SK-N-SH (cell line): ENCODE measurements around the gene ALOX15. TPM values are rescaled to one million over a fixed set of nuclear protein-coding genes. Genes with fewer than 3 reads are reported as not detected.

Experiments
- CTCF ChIA-PET: fragments of 300-600, 350-600 bp; formaldehyde crosslinking; extraction: SDS; loops from one replicate; lab custom pipeline; 2021; lab: Yijun Ruan, JAX
- POLR2A ChIA-PET: fragments of 350-600 bp; sonication (Branson Sonifier 250); formaldehyde crosslinking; extraction: SDS; loops from one replicate; lab custom pipeline; 2020; ENCODE audit warnings: antibody characterized with exemption, inconsistent platforms; lab: Yijun Ruan, JAX
- DNase-seq: peaks from one replicate; pipeline ENCODE4 v3.0.0; 2012
- H2AFZ ChIP-seq: fragments of 200-600 bp; sonication (generic); 2 replicates; pipeline ENCODE4 v1.8.1; 2016; ENCODE audit warnings: antibody characterized with exemption, mild to moderate bottlenecking, low read depth
- H3F3A ChIP-seq: fragments of 200-600 bp; sonication (generic); replicated peaks from 2 replicates; pipeline ENCODE3; 2016; ENCODE audit warnings: antibody characterized with exemption, mild to moderate bottlenecking; ENCODE audit not compliant: insufficient read depth
- H3K27ac ChIP-seq, 2 experiments: fragments of 200-500 bp in 1 of 2; fragments of 200-600 bp in 1 of 2; sonication (Bioruptor generic) in 1 of 2; sonication (generic), shearing (Covaris generic) in 1 of 2; 2 replicates each; pipeline versions ENCODE4 v1.5.1 to v1.6.1; 2014 to 2016; ENCODE audit warnings: low read depth in 2 of 2, inconsistent platforms in 1 of 2, low read length in 1 of 2, mild to moderate bottlenecking in 1 of 2, mixed read lengths in 1 of 2
- H3K27me3 ChIP-seq: fragments of 200-600 bp; sonication (generic), shearing (Covaris generic); 2 replicates; pipeline ENCODE4 v1.6.1; 2016; ENCODE audit warnings: mixed run types; ENCODE audit not compliant: insufficient read depth
- H3K36me3 ChIP-seq, 2 experiments: fragments of 200-500 bp in 1 of 2; fragments of 200-600 bp in 1 of 2; sonication (Bioruptor generic) in 1 of 2; sonication (generic) in 1 of 2; replicated peaks in 1 of 2; 2 replicates each; pipeline versions ENCODE3 to v1.5.1; 2014 to 2016; ENCODE audit warnings: low read length in 1 of 2, mild to moderate bottlenecking in 1 of 2; ENCODE audit not compliant: insufficient read depth in 2 of 2, control insufficient read depth in 1 of 2
- H3K4me1 ChIP-seq, 2 experiments: fragments of 200-500 bp in 1 of 2; fragments of 200-600 bp in 1 of 2; sonication (Bioruptor generic) in 1 of 2; sonication (generic), shearing (Covaris generic) in 1 of 2; 2 replicates each; pipeline versions ENCODE4 v1.5.1 to v1.6.1; 2014 to 2016; ENCODE audit warnings: low read depth in 1 of 2, low read length in 1 of 2, mixed run types in 1 of 2; ENCODE audit not compliant: insufficient read depth in 2 of 2, control insufficient read depth in 1 of 2
- H3K4me2 ChIP-seq: fragments of 200-600 bp; sonication (generic), shearing (Covaris generic); 2 replicates; pipeline ENCODE4 v1.6.1; 2017; ENCODE audit warnings: mixed run types
- H3K4me3 ChIP-seq, 2 experiments: fragments of 200-500 bp in 1 of 2; fragments of 200-600 bp in 1 of 2; sonication (Bioruptor generic) in 1 of 2; sonication (generic), shearing (Covaris generic) in 1 of 2; 2 replicates each; pipeline versions ENCODE4 v1.5.1 to v1.8.1; 2014 to 2016; ENCODE audit warnings: low read depth in 2 of 2, inconsistent platforms in 1 of 2, low read length in 1 of 2, mild to moderate bottlenecking in 1 of 2, mixed read lengths in 1 of 2, moderate library complexity in 1 of 2
- H3K79me2 ChIP-seq: fragments of 200-600 bp; sonication (generic); 2 replicates; pipeline ENCODE4 v1.8.1; 2017; ENCODE audit warnings: mild to moderate bottlenecking; ENCODE audit not compliant: insufficient read depth
- H3K9ac ChIP-seq: fragments of 200-600 bp; sonication (generic); 2 replicates; pipeline ENCODE4 v1.6.1; 2017; ENCODE audit warnings: mixed run types
- H3K9me2 ChIP-seq: fragments of 200-600 bp; sonication (generic); 2 replicates; pipeline ENCODE4 v1.6.1; 2017; ENCODE audit warnings: mixed run types
- H3K9me3 ChIP-seq: fragments of 200-600 bp; sonication (generic); 2 replicates; pipeline ENCODE4 v1.6.1; 2017; ENCODE audit warnings: mixed run types, mild to moderate bottlenecking, moderate library complexity
- H4K20me1 ChIP-seq: fragments of 200-600 bp; sonication (generic); 2 replicates; pipeline ENCODE4 v1.6.1; 2017; ENCODE audit warnings: mild to moderate bottlenecking, mixed run types; ENCODE audit not compliant: insufficient read depth
- ELF1 ChIP-seq: IDR thresholded peaks from 2 replicates; pipeline ENCODE4 v1.4.0; 2012
- EP300 ChIP-seq, 2 experiments: IDR thresholded peaks; 2 replicates each; pipeline versions ENCODE4 v1.4.0 to v1.6.1; 2012; ENCODE audit warnings: borderline replicate concordance in 1 of 2, low read depth in 1 of 2, low read length in 1 of 2
- FOSL2 ChIP-seq: IDR thresholded peaks from 2 replicates; pipeline ENCODE4 v1.4.0; 2012; ENCODE audit warnings: low read depth, mild to moderate bottlenecking, moderate library complexity, borderline replicate concordance
- FOXM1 ChIP-seq: IDR thresholded peaks from 2 replicates; pipeline ENCODE4 v1.4.0; 2012; ENCODE audit warnings: low read depth, mild to moderate bottlenecking
- IRF3 ChIP-seq: fragments of 150-350 bp; IDR thresholded peaks from 2 replicates; pipeline ENCODE4 v1.6.1; 2016; ENCODE audit warnings: mild to moderate bottlenecking, low read depth, low read length
- MEF2A ChIP-seq: IDR thresholded peaks from 2 replicates; pipeline ENCODE4 v1.4.0; 2012; ENCODE audit warnings: low read depth, borderline replicate concordance
- MXI1 ChIP-seq: IDR thresholded peaks from 2 replicates; pipeline ENCODE4 v1.6.1; 2012; ENCODE audit warnings: mild to moderate bottlenecking, low read depth, low read length, improper control_type of control experiment
- PBX3 ChIP-seq: IDR thresholded peaks from 2 replicates; pipeline ENCODE4; 2012
- POLR2AphosphoS5 ChIP-seq: IDR thresholded peaks from 2 replicates; pipeline ENCODE4 v1.6.1; 2012; ENCODE audit warnings: low read depth, low read length
- RAD21 ChIP-seq: IDR thresholded peaks from 2 replicates; pipeline ENCODE4 v1.6.1; 2012; ENCODE audit warnings: mild to moderate bottlenecking, low read length
- REST ChIP-seq: IDR thresholded peaks from 2 replicates; pipeline ENCODE4 v1.6.1; 2012; ENCODE audit warnings: mild to moderate bottlenecking, low read depth, low read length, moderate library complexity
- RXRA ChIP-seq: IDR thresholded peaks from 2 replicates; pipeline ENCODE4 v1.4.0; 2012; ENCODE audit warnings: low read depth, mild to moderate bottlenecking, borderline replicate concordance
- TAF1 ChIP-seq: IDR thresholded peaks from 2 replicates; pipeline ENCODE4 v1.6.1; 2012; ENCODE audit warnings: low read depth, mild to moderate bottlenecking, low read length, moderate library complexity, borderline replicate concordance
- USF1 ChIP-seq: IDR thresholded peaks from 2 replicates; pipeline ENCODE4 v1.4.0; 2012; ENCODE audit warnings: low read depth, borderline replicate concordance
- USF2 ChIP-seq: fragments of 150-350 bp; IDR thresholded peaks from 2 replicates; pipeline ENCODE4 v1.6.1; 2017; ENCODE audit warnings: antibody characterized with exemption, low read length, low read depth, borderline replicate concordance
- YY1 ChIP-seq: IDR thresholded peaks from 2 replicates; pipeline ENCODE4 v1.4.0; 2012; ENCODE audit warnings: low read depth, mild to moderate bottlenecking
- ZBTB33 ChIP-seq: IDR thresholded peaks from 2 replicates; pipeline ENCODE4 v1.4.0; 2012; ENCODE audit warnings: low read depth, borderline replicate concordance
- WGBS: methylation state at CpG from one replicate; pipeline ENCODE4 v1.1.6; 2017; ENCODE audit warnings: low lambda C conversion rate; 5-methylcytosine and 5-hydroxymethylcytosine counted together
- polyA plus RNA-seq, 3 experiments: library from polyadenylated mRNA; depleted of rRNA; stranded (reverse); fragments of >200 nt; gene quantifications; 2 replicates each; pipeline ENCODE4 v1.2.3, GENCODE V29; 2012

The ALOX15 gene
- polyA plus RNA-seq, 1 of the 3 experiments (the other 2 are of a cell fraction) = not detected

- no peaks in the 10 kb centered on the region for H3K9me3 ChIP-seq
- CTCF ChIA-PET = interaction anchor here (6.0 kb wide), 1 partner anchor 65 kb away, joined by 76 read pairs; no protein-coding TSS in a partner anchor
- H3K4me2 ChIP-seq = no peak overlapping the region
- no peak overlapping the region for H3K9ac ChIP-seq
- H3F3A ChIP-seq = no peaks in the 10 kb centered on the region
- no peak for DNase-seq
- no peak overlapping the region for H2AFZ ChIP-seq
- 76% methylated on average over 8 of the region's 8 CpGs for WGBS
- H3K36me3 ChIP-seq = no peaks in the 10 kb centered on the region
- H3K4me3 ChIP-seq = no peak overlapping the region
- H3K79me2 ChIP-seq = no peaks in the 10 kb centered on the region
- TF ChIP-seq EP300 (IDR thresholded peaks at IDR 0.05; ENCODE audit: borderline replicate concordance in 1 of 2, low read depth in 1 of 2, low read length in 1 of 2) (no peak), TAF1 (no peak), USF1 (no peak), RXRA (no peak), ELF1 (no peak)
- H3K27me3 ChIP-seq = peaks cover 19% of the 10 kb centered on the region
- no peaks in the 10 kb centered on the region for H4K20me1 ChIP-seq
- no peak overlapping the region for H3K27ac ChIP-seq
- no peaks in the 10 kb centered on the region for H3K9me2 ChIP-seq
- POLR2A ChIA-PET = no interaction called here
- H3K4me1 ChIP-seq = peaks cover 0 to 6% of the 10 kb centered on the region in 2 experiments; a peak in 1 of 4 replicates
These were observed 10.0 kb downstream of the ALOX15 start for GRCh38 chr17:4631431-4631830.

GRCh38 chr17:4626734-4627256, 14.7 kb downstream of the ALOX15 start:
- no peaks in the 10 kb centered on the region for H3K4me1 ChIP-seq
- no peaks in the 10 kb centered on the region for H3F3A ChIP-seq
- CTCF ChIA-PET = interaction anchor here (0.6 to 7.1 kb wide), 22 partner anchors 10 to 218 kb away, joined by 3 to 237 read pairs (median 6); partner anchors contain the start of genes ARRB2 and GGT6
- no peaks in the 10 kb centered on the region for H3K79me2 ChIP-seq
- no peaks in the 10 kb centered on the region for H3K9me2 ChIP-seq
- 0 out of 2 replicates have a peak, but pooled peaks cover 6% of the 10 kb centered on the region for H3K9me3 ChIP-seq
- no peaks in the 10 kb centered on the region for H3K36me3 ChIP-seq
- H3K27ac ChIP-seq = no peak overlapping the region
- no peak overlapping the region for H2AFZ ChIP-seq
- WGBS = 53% methylated on average over 4 of the region's 4 CpGs
- H3K27me3 ChIP-seq = peaks cover 18% of the 10 kb centered on the region
- DNase-seq = no peak
- no peaks in the 10 kb centered on the region for H4K20me1 ChIP-seq
- H3K9ac ChIP-seq = no peak overlapping the region
- no peak overlapping the region for H3K4me3 ChIP-seq
- H3K4me2 ChIP-seq = no peak overlapping the region
- POLR2A ChIA-PET = no interaction called here
- TF ChIP-seq IRF3 = no peak
- no peak for TF ChIP-seq FOXM1
- TF ChIP-seq MXI1 = no peak
- TF ChIP-seq POLR2AphosphoS5 = no peak
- TF ChIP-seq RAD21 = no peak
- no peak for TF ChIP-seq USF2
- no peak for TF ChIP-seq RXRA
- TF ChIP-seq REST = no peak
- TF ChIP-seq TAF1 = no peak
- no peak for TF ChIP-seq FOSL2
- TF ChIP-seq YY1 = no peak
- TF ChIP-seq PBX3 = no peak
- no peak for TF ChIP-seq ZBTB33
- TF ChIP-seq MEF2A = no peak
